ENCODE results near the gene CCL4L2. TPM values are rescaled to one million over a fixed set of nuclear protein-coding genes. Genes with fewer than 3 reads are reported as not detected.
"Not testable (repeated sequence)": the region's sequence is repeated elsewhere in the genome, so short reads cannot be mapped to it uniquely, and the experiment has no call there.

CCL4L2 gene
- total RNA-seq = 1 to 10 TPM; 1.0 to 1.4 TPM

DNA sequence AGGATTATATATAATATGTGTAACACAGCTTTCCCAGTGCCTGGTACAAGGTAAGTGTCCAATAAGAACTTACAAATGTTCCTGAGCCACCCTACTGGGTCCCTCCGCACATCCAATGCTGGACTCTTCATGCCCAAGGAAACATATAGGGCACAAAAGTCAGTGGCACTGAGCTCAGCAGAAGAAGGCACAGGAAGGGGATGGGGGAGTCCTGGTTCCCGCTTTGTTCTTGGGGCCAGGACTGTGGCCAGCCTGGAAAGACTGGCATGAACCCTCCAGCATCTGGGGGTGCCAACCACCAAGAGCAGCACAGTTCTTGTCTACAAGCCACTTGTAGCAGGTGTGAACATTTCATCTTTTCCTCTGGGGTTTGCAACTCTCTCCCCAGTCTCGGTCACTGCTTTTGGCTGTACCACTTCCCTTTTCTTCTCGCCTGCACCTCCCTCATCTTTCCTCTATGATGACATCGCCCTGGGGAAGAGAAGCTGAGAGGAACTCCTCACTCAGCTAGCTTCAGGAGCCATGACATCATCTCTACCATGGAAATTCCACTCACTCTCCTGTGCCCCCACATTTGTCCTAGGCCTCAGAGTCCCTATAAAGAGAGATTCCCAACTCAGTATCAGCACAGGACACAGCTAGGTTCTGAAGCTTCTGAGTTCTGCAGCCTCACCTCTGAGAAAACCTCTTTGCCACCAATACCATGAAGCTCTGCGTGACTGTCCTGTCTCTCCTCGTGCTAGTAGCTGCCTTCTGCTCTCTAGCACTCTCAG, at the start of gene CCL4L2:
TSS of gene CCL4L2 (plus strand) at position 625 of the 773 bp plus-strand sequence.
- CTCF ChIA-PET; intact Hi-C loops (cut with micrococcal nuclease); H3K36me3 Mint-ChIP-seq (ENCODE audit: low read depth); H3K9me3 Mint-ChIP-seq; H3K4me1 Mint-ChIP-seq (ENCODE audit: low read depth); DNase-seq; H3K27ac Mint-ChIP-seq; H3K4me3 Mint-ChIP-seq: not testable (repeated sequence)
- peaks cover 20% of the 10 kb centered on the region for H3K27me3 Mint-ChIP-seq (ENCODE audit: low read depth)

DNA sequence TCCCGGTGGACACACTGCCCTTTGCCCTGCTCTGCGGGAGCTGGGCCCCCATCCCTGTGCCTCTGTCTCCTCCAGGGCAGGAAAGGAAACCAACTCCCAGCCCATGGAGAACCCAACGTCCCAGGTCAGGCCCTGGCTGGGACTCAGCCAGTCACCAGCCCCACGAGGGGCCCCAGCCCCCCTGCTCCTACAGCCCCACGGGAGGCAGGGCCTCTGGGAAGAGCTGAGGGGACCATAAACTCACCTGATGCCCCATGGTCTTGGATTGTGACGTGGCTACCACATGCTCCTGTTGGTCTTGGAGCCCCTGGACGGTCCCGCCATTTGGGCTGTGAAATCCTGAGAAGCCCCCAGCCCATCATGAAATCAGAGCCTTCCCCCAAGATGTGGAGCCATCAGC, 42.0 kb upstream of the CCL4L2 start:
- intact Hi-C loops (cut with micrococcal nuclease); H3K27me3 Mint-ChIP-seq (ENCODE audit: low read depth); H3K4me3 Mint-ChIP-seq; DNase-seq; H3K4me1 Mint-ChIP-seq (ENCODE audit: low read depth); CTCF ChIA-PET; H3K9me3 Mint-ChIP-seq; H3K27ac Mint-ChIP-seq; H3K36me3 Mint-ChIP-seq (ENCODE audit: low read depth): not testable (repeated sequence)

DNA sequence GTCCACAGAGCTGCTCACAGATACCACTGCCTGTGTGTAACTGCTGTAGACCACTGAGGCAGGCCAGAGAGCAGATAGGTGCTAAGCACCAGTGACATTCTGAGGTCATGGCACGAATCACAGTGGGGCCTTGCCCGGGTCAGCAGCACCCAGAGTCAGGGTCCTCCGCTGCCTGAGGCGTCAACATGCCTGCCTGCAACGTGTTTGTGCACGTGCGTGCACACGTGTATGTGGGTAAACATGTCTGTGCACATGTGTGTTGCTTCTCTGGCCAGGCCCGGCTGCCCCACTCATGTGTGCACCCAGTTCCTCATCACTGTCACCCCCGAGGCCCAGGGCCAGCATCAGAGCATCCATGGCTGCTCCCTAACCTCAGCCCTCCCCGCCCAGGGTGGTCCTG, 34.3 kb upstream of the CCL4L2 start, which contains the start of gene TBC1D3B:
TSS of gene TBC1D3B (minus strand) at position 101 of the 400 bp plus-strand sequence. CDS start 1,586 bp downstream, outside the sequence.
- CTCF ChIA-PET; H3K27ac Mint-ChIP-seq; H3K27me3 Mint-ChIP-seq (ENCODE audit: low read depth); H3K36me3 Mint-ChIP-seq (ENCODE audit: low read depth); H3K9me3 Mint-ChIP-seq; H3K4me3 Mint-ChIP-seq; H3K4me1 Mint-ChIP-seq (ENCODE audit: low read depth); intact Hi-C loops (cut with micrococcal nuclease); DNase-seq: not testable (repeated sequence)

DNA sequence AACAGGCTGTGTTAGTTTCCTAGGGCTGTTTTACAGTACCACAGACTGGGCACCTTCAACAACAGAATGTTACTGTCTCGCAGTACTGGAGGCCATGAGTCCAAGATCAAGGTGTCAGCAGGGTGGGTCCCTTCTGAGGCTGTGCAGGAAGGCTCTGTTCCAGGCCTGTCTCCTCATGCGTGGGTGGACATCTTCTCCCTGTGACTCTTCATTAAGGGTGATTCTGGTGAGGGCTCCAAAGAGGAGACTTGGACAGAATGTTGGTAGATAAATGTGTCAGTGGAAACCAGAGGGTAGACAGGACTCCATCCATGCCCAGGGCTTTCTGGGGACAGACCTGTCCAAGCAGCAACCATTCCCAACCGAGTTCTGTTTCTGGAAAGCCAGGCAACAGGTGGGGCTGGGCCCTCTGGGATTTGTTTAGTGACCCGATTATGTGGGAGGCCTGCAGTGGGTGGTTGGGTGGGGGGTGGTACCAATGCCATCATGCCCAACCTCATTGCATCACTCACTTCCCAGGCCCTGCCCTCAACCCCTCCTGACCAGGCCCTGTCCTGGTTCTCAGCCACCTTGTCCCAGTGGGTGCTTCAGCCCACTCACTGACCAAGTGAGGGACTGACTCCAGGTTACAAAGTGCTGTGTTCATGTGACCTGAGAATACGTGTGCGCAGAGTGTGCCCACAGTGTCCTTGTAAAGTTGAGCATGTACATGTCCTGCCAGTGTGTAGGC, 29.3 kb upstream of the CCL4L2 start:
- DNase-seq; H3K4me3 Mint-ChIP-seq; H3K27ac Mint-ChIP-seq; H3K9me3 Mint-ChIP-seq; H3K4me1 Mint-ChIP-seq (ENCODE audit: low read depth); CTCF ChIA-PET; H3K36me3 Mint-ChIP-seq (ENCODE audit: low read depth); intact Hi-C loops (cut with micrococcal nuclease): not testable (repeated sequence)
- H3K27me3 Mint-ChIP-seq (ENCODE audit: low read depth) = peaks cover 44% of the 10 kb centered on the region

DNA sequence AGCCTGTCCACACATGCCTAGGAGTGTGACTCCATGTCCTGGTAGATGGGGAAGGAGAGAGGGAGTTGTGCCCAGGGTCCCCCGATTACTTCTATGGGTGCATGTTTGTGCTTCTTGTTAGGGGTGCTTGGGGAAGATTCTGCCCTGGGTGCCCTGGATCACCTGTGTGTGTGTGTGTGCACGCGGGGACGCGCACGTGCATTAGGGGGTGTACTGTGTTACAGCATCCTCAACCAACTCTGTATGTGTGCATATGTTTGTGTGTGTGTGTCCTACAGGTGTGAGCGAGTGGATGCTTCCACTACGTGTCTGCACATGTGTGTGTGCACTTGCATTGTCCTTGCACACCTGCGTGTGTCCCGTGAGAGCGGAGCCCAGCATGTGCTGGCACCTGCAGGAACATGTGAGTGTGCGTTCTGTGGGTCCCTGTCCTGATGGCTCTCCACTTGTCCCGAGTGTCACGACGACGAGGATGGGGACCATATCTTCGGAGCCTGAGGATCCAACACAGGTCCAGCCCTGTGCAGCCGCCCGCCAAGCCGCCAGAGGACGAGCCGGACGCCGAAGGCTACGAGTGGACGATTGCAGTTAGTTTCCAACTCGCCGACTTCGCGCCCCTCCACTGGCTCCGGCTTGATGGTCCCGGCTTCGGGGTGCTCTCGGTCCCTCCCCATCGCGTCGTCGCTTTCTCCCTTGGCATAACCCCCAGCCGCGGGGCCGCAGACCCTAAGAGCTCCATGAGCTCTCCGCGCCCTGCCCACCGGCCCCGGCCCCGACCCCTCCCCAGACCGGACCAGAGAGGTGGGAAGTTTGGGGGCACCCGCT, 28.5 kb upstream of the CCL4L2 start:
- intact Hi-C loops (cut with micrococcal nuclease) = no loop called here
- Mint-ChIP-seq H3K27me3 (ENCODE audit: low read depth) (peaks cover 49% of the 10 kb centered on the region), H3K4me1 (ENCODE audit: low read depth) (no peaks in the 10 kb centered on the region), H3K36me3 (ENCODE audit: low read depth) (no peaks in the 10 kb centered on the region), H3K4me3 (no peak overlapping the region), H3K27ac (no peak overlapping the region), H3K9me3 (no peaks in the 10 kb centered on the region)
- CTCF ChIA-PET = no interaction called here
- no peak for DNase-seq

DNA sequence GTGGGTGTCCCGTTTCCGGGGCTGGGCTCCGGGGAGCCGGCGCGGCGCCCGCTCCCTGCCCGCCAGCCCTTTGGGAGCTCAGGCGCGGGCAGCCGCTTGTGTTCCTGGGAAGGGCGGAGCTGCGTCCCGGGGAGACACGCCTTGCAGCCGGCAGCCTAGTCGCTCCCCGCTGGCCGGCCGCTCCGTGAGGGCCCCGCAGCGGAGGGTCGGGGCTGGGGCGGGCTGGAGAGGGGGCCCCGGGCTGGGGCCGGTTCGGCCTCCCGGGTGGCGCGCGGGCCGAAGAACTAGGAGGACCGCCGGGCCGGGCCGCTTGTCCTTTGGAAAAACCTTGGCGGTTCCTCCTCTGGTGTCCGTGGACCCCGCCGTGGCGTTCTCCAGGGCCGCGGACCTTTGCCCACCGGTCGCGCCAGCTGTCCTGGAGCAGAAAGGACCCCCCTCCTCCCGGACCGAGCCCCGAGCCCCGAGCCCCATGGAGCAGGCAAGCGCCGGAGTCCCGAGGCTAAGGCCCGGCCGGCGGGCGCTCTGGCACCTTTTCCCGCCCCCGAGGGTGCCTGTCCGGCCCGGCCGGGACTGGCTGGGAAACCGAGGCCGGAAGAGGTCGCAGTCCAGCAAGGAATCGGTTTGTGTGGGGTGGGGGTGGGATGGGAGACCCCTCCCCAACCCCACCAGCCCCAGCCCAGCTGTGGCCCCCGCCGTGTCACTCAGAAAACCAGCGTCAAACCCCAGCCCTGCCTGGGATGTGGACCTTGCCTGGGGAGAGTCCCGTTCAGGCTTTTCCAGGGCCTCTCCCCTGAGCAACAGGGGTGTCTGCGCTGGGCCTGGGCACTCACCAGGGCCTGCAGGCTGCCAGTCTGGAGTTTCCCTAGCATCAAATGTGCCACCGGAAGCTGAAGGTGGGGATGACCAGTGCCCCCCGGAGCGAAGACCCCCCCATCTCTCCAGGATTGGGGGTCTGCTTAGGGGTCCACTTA, 27.6 kb upstream of the CCL4L2 start:
- CTCF ChIA-PET = no interaction called here
- intact Hi-C loops (cut with micrococcal nuclease) = no loop called here
- H3K4me1 Mint-ChIP-seq (ENCODE audit: low read depth) = no peaks in the 10 kb centered on the region
- peaks cover 58% of the 10 kb centered on the region for H3K27me3 Mint-ChIP-seq (ENCODE audit: low read depth)
- H3K9me3 Mint-ChIP-seq = no peaks in the 10 kb centered on the region
- no peak overlapping the region for H3K4me3 Mint-ChIP-seq
- H3K27ac Mint-ChIP-seq = no peak overlapping the region
- no peaks in the 10 kb centered on the region for H3K36me3 Mint-ChIP-seq (ENCODE audit: low read depth)
- no peak for DNase-seq

DNA sequence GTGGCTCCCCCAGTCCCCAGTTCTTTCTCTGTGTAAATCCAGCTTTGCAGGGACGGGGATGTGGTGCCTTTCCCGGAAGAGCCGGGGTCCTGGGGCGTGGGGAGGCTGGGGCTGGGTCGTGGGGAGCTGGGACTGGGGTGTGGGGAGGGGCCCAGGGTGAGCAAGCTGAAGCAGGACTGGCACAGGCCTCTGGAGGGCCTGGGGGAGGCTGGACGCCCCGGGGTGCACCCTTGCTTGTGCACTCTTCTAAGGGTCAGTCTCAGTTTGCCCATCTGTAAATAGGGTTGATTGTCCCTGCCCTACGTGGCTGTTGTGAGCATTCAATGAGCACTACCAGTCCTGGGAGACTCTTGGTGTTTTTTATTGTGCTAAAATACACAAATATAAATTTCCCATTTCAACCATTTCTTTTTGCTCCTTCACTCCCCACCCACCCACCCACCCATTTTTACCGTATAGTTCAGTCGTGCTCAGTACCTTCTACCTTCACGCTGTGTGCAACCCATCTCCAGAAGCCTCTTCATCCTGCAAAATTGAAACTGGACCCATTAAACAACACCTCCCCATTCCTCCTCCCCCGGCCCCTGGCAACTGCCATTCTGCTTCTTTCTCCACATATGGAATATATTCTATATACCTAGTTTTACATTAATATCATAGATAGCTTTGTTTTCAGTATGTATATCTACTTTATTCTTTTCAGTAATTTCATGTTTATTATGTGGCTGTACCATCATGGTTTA, 26.7 kb upstream of the CCL4L2 start:
- Mint-ChIP-seq H3K36me3 (ENCODE audit: low read depth) (no peaks in the 10 kb centered on the region), H3K9me3 (no peaks in the 10 kb centered on the region), H3K4me3 (no peak overlapping the region), H3K27ac (no peak overlapping the region), H3K27me3 (ENCODE audit: low read depth) (peaks cover 65% of the 10 kb centered on the region), H3K4me1 (ENCODE audit: low read depth) (no peaks in the 10 kb centered on the region)
- DNase-seq = no peak
- CTCF ChIA-PET = interaction anchor here (1.3 kb wide), 1 partner anchor 215 kb away, joined by 4 read pairs; no protein-coding TSS in a partner anchor
- intact Hi-C loops (cut with micrococcal nuclease) = no loop called here

DNA sequence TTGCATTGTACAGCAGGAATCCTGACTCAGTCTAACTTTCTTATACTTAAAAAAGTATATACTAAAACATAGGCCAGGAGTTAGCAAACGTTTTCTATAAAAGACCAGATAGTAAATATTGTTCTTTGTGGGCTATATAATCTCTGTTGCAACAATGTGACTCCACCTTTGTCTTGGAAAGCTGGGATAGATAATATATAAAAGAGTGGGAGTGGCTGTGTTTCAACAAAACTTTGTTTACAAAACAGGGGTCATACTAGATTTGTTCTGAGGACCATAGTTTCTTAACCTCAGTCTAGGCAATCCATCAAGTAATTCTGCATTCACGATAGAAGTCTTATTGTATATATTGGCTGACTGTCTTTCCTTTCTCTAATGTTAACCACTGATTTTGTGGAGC, 25.4 kb upstream of the CCL4L2 start:
- H3K4me3 Mint-ChIP-seq = no peak overlapping the region
- H3K27ac Mint-ChIP-seq = no peak overlapping the region
- H3K9me3 Mint-ChIP-seq = no peaks in the 10 kb centered on the region
- intact Hi-C loops (cut with micrococcal nuclease) = no loop called here
- CTCF ChIA-PET = interaction anchor here (1.3 kb wide), 1 partner anchor 216 kb away, joined by 4 read pairs; no protein-coding TSS in a partner anchor
- H3K27me3 Mint-ChIP-seq (ENCODE audit: low read depth) = peaks cover 65% of the 10 kb centered on the region
- no peaks in the 10 kb centered on the region for H3K4me1 Mint-ChIP-seq (ENCODE audit: low read depth)
- no peaks in the 10 kb centered on the region for H3K36me3 Mint-ChIP-seq (ENCODE audit: low read depth)
- DNase-seq = no peak

DNA sequence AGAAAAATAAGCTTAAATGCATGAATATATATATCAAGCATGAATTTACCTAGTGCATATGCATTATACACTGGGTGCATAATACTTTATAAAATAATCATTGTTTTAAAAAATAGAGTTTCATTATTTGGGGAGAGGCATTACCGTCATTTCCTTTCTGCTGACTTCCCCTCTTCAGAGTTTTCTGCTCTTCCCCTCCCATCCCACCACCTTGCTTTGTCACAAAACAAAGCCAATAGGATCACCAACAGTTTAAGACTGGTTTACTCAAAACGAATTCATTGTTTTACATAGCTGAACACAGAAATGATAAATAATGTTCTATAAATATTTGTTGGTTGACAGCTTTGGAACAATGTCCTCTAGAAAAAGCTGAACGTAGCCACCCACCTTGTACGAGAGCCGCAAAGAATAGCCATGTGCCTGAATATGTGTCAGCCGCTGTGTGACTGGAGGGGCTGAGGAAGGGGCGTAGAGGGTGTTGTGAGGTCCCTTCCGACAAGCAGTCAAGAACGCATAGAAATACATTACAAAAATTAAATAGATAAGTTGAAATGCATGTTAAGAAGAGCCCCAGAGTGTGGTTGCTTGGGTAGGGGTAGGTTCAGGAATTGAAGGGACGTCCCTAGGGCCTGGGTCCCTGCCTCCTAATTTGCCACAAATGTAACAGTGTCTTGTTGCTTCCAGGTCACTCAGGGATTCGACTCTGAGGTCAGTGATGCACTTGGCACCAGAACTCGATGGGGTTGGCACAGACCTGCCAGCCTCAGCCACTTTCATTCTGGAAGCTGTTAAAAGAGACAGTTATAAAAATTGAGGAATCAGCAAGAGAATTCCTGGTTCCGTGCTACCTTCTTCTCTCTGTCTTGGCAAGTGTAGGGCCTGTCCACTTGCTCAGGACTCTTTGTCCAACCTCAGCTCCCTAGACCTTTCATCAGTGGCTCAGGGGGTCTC, 23.8 kb upstream of the CCL4L2 start:
- H3K4me3 Mint-ChIP-seq; intact Hi-C loops (cut with micrococcal nuclease); H3K27ac Mint-ChIP-seq; H3K4me1 Mint-ChIP-seq (ENCODE audit: low read depth); DNase-seq; H3K9me3 Mint-ChIP-seq; CTCF ChIA-PET; H3K36me3 Mint-ChIP-seq (ENCODE audit: low read depth): not testable (repeated sequence)
- H3K27me3 Mint-ChIP-seq (ENCODE audit: low read depth) = peaks cover 58% of the 10 kb centered on the region

DNA sequence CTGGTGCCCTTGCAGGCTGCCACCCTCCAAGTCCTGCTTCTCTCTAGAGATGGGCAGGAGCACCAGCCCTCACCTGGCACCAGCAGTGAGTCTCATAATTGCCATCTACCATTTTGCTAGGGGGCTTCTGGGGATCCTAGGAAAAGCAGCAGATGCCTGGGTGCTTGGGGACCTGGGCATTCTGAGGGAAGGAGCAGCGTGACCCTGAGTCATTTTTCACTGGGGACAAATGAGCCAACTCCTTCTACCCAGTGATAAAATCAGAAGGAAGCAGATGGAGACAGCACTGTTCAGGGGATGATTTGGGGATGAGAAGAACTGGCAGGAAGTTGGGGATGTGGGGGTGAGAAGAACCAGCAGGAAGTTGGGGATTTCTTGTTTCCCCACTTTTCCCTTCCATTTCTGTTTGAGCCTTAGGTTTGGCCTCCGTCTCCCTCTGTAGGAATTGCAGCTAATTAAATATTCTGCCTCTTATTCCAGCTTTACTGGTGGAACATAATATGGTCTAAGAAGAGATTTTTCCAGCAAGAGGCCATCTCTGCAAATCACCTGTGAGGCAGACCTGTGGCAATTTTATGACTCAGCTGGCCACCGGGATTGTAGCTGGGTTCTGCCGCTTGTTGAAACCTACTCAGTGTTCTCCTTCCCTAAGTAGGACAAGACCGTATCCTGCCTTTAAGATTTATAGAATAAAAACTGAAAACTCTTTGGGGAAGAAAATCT, 22.8 kb upstream of the CCL4L2 start:
- H3K9me3 Mint-ChIP-seq; H3K36me3 Mint-ChIP-seq (ENCODE audit: low read depth); H3K27ac Mint-ChIP-seq; CTCF ChIA-PET; intact Hi-C loops (cut with micrococcal nuclease); H3K4me3 Mint-ChIP-seq; DNase-seq; H3K4me1 Mint-ChIP-seq (ENCODE audit: low read depth): not testable (repeated sequence)
- peaks cover 55% of the 10 kb centered on the region for H3K27me3 Mint-ChIP-seq (ENCODE audit: low read depth)
